Neural cell (in vitro differentiated cells): Measurements from ENCODE around the gene CSTF1. TPM values are rescaled to one million over a fixed set of nuclear protein-coding genes. Genes with fewer than 3 reads are reported as not detected.

Experiments used
- H2AFZ ChIP-seq: fragments of 200-600, 300-800 bp; sonication (generic), shearing (Covaris generic); 2 replicates; pipeline ENCODE4 v1.6.0; 2014; ENCODE audit warnings: low read depth, mild to moderate bottlenecking, antibody characterized with exemption, low read length, moderate library complexity
- H3F3A ChIP-seq: fragments of 200-600 bp; shearing (Covaris generic); 2 replicates; pipeline ENCODE4 v1.6.1; 2016; ENCODE audit warnings: mild to moderate bottlenecking, moderate library complexity, mixed read lengths, antibody characterized with exemption, low read length; ENCODE audit not compliant: insufficient read depth, poor library complexity, severe bottlenecking
- H3K27ac ChIP-seq: fragments of 200-600, 300-800 bp; sonication (generic), shearing (Covaris generic); 2 replicates; pipeline ENCODE4 v1.5.1; 2014; ENCODE audit warnings: mild to moderate bottlenecking, low read length, moderate library complexity
- H3K27me3 ChIP-seq: fragments of 300-800, 200-600 bp; sonication (generic), shearing (Covaris generic); 2 replicates; pipeline ENCODE4 v1.6.0; 2014; ENCODE audit warnings: mild to moderate bottlenecking, low read depth, low read length, moderate library complexity; ENCODE audit not compliant: insufficient read depth
- H3K36me3 ChIP-seq: fragments of 300-800, 200-600 bp; sonication (generic), shearing (Covaris generic); 2 replicates; pipeline ENCODE4 v1.5.1; 2014; ENCODE audit warnings: mild to moderate bottlenecking, antibody characterized with exemption, low read length, moderate library complexity; ENCODE audit not compliant: insufficient read depth
- H3K4me2 ChIP-seq: fragments of 300-800, 200-600 bp; sonication (generic), shearing (Covaris generic); 2 replicates; pipeline ENCODE4 v1.6.0; 2014; ENCODE audit warnings: mild to moderate bottlenecking, low read length
- H3K4me3 ChIP-seq: fragments of 300-800, 200-600 bp; sonication (generic), shearing (Covaris generic); 2 replicates; pipeline ENCODE4 v1.5.1; 2014; ENCODE audit warnings: mild to moderate bottlenecking, low read length, moderate library complexity
- H3K79me2 ChIP-seq: fragments of 200-600 bp; shearing (Covaris generic); replicated peaks from 2 replicates; pipeline ENCODE4 v1.6.0; 2014; ENCODE audit warnings: mild to moderate bottlenecking, low read length, moderate library complexity; ENCODE audit not compliant: insufficient read depth
- H3K9ac ChIP-seq: fragments of 300-800, 200-600 bp; sonication (generic), shearing (Covaris generic); 2 replicates; pipeline ENCODE4 v1.6.1; 2016; ENCODE audit warnings: mild to moderate bottlenecking, low read length, mixed read lengths
- H3K9me2 ChIP-seq: fragments of 200-600 bp; shearing (Covaris generic); 2 replicates; pipeline ENCODE4 v1.6.1; 2016; ENCODE audit warnings: mild to moderate bottlenecking, low read length, mixed read lengths; ENCODE audit not compliant: insufficient read depth
- H3K9me3 ChIP-seq: fragments of 200-600, 300-800 bp; sonication (generic), shearing (Covaris generic); 2 replicates; pipeline ENCODE4 v1.6.1; 2016; ENCODE audit warnings: mild to moderate bottlenecking, mixed run types, low read length, moderate library complexity, mixed read lengths
- H4K20me1 ChIP-seq: fragments of 200-600 bp; shearing (Covaris generic); 2 replicates; pipeline ENCODE4 v1.6.1; 2016; ENCODE audit warnings: mild to moderate bottlenecking, mixed run types; ENCODE audit not compliant: insufficient read depth
- EP300 ChIP-seq: fragments of 450-650 bp; conservative IDR thresholded peaks from 2 replicates; pipeline ENCODE4 v1.6.1; 2014; ENCODE audit warnings: antibody characterized with exemption, mild to moderate bottlenecking, moderate library complexity; ENCODE audit not compliant: poor library complexity, severe bottlenecking
- EZH2 ChIP-seq: fragments of 200-600, 300-800 bp; shearing (Covaris generic), sonication (generic); IDR thresholded peaks from 2 replicates; pipeline ENCODE4 v1.6.1; 2014; ENCODE audit warnings: antibody characterized with exemption, low read length, borderline replicate concordance, mild to moderate bottlenecking; ENCODE audit not compliant: insufficient read depth, poor library complexity, severe bottlenecking
- MXI1 ChIP-seq: fragments of 450-650 bp; conservative IDR thresholded peaks from 2 replicates; pipeline ENCODE4 v1.6.1; 2014; ENCODE audit warnings: antibody characterized with exemption, mild to moderate bottlenecking; ENCODE audit not compliant: poor library complexity, severe bottlenecking
- POLR2AphosphoS5 ChIP-seq: IDR thresholded peaks from 2 replicates; pipeline ENCODE4 v1.6.1; 2012
- RAD21 ChIP-seq: fragments of 450-650 bp; conservative IDR thresholded peaks from 2 replicates; pipeline ENCODE4 v1.6.1; 2014; ENCODE audit warnings: antibody characterized with exemption, mild to moderate bottlenecking, moderate library complexity
- REST ChIP-seq: IDR thresholded peaks from 2 replicates; pipeline ENCODE4 v1.6.1; 2012; ENCODE audit warnings: borderline replicate concordance
- SMC3 ChIP-seq: fragments of 450-650 bp; conservative IDR thresholded peaks from 2 replicates; pipeline ENCODE4 v1.6.1; 2014; ENCODE audit warnings: antibody characterized with exemption, mild to moderate bottlenecking, moderate library complexity; ENCODE audit not compliant: poor library complexity
- TAF1 ChIP-seq: IDR thresholded peaks from 2 replicates; pipeline ENCODE4 v1.6.1; 2012; ENCODE audit warnings: low read depth
- polyA plus RNA-seq: library from polyadenylated mRNA; depleted of rRNA; stranded (reverse); fragments of >200 nt; gene quantifications from 2 replicates; pipeline ENCODE4 v1.2.3, GENCODE V29; 2014
- TF ChIP-seq, protein P1 (sequence below): fragments of 450-650 bp; IDR thresholded peaks from 2 replicates; pipeline ENCODE4 v1.5.1; 2014; ENCODE audit warnings: antibody characterized with exemption, mild to moderate bottlenecking, moderate library complexity; ENCODE audit not compliant: poor library complexity, severe bottlenecking

CSTF1 gene
- polyA plus RNA-seq, 1 donor from 2014 or later: 24.0 TPM

DNA sequence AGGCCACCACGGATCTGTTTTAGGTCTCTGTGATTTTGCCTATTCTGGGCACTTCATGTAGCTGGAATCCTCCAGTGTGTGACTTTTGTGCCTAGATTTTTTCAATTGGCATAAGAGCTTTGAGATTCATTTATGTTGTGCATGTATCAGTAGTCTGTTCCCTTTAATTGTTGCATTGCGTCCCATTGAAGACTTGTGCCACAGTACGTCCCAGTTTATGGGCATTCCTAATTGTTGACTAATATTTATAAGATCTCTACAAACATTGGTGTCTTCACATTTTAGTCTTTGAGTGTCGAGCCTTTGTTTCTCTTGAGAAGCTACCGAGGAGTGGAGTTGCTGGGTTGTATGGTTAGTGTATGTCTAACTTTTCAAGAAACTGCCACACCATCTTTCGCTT, 34.4 kb upstream of the CSTF1 start:
- no peaks in the 10 kb centered on the region for H3K9me2 ChIP-seq
- H3K79me2 ChIP-seq: no peaks in the 10 kb centered on the region
- no peak overlapping the region for H3K4me2 ChIP-seq
- no peaks in the 10 kb centered on the region for H3K36me3 ChIP-seq
- no peaks in the 10 kb centered on the region for H3F3A ChIP-seq
- no peak overlapping the region for H3K9ac ChIP-seq
- H3K27ac ChIP-seq: no peak overlapping the region
- H3K27me3 ChIP-seq: no peaks in the 10 kb centered on the region
- no peak for TF ChIP-seq EZH2
- TF ChIP-seq SMC3: no peak
- TF ChIP-seq REST: no peak
- no peak for TF ChIP-seq TAF1
- no peak for TF ChIP-seq POLR2AphosphoS5
- no peaks in the 10 kb centered on the region for H3K9me3 ChIP-seq
- H4K20me1 ChIP-seq: no peaks in the 10 kb centered on the region
- peak overlapping the region; percentile 82 for H3K4me3 ChIP-seq
- H2AFZ ChIP-seq: no peak overlapping the region

GRCh38 chr20:56358600-56359211, 33.7 kb upstream of the CSTF1 start, which contains the start of gene FAM210B:
Gene FAM210B (plus strand): TSS chr20:56358974. CDS start chr20:56359006, 32 bp downstream.
- peak within 1 kb of the TSS; percentile 57 for H3K9ac ChIP-seq
- H2AFZ ChIP-seq: peak within 1 kb of the TSS; percentile 51
- H3K4me3 ChIP-seq: peak within 1 kb of the TSS; percentile 82
- H3K9me3 ChIP-seq: no peaks in the 10 kb centered on the region
- H3K4me2 ChIP-seq: peak within 1 kb of the TSS; percentile 59
- H3K79me2 ChIP-seq: no peaks in the 10 kb centered on the region
- no peaks in the 10 kb centered on the region for H3K9me2 ChIP-seq
- no peaks in the 10 kb centered on the region for H3K36me3 ChIP-seq
- no peaks in the 10 kb centered on the region for H3K27me3 ChIP-seq
- no peaks in the 10 kb centered on the region for H4K20me1 ChIP-seq
- H3K27ac ChIP-seq: no peak within 1 kb of the TSS
- TF ChIP-seq MXI1: no peak
- no peak for TF ChIP-seq REST
- TF ChIP-seq TAF1: no peak
- TF ChIP-seq EP300: no peak
- no peak for TF ChIP-seq POLR2AphosphoS5
- no peak for TF ChIP-seq RAD21
- TF ChIP-seq EZH2: no peak
- no peak for TF ChIP-seq SMC3
- TF ChIP-seq, protein P1, sequence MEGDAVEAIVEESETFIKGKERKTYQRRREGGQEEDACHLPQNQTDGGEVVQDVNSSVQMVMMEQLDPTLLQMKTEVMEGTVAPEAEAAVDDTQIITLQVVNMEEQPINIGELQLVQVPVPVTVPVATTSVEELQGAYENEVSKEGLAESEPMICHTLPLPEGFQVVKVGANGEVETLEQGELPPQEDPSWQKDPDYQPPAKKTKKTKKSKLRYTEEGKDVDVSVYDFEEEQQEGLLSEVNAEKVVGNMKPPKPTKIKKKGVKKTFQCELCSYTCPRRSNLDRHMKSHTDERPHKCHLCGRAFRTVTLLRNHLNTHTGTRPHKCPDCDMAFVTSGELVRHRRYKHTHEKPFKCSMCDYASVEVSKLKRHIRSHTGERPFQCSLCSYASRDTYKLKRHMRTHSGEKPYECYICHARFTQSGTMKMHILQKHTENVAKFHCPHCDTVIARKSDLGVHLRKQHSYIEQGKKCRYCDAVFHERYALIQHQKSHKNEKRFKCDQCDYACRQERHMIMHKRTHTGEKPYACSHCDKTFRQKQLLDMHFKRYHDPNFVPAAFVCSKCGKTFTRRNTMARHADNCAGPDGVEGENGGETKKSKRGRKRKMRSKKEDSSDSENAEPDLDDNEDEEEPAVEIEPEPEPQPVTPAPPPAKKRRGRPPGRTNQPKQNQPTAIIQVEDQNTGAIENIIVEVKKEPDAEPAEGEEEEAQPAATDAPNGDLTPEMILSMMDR: no peak
- no peaks in the 10 kb centered on the region for H3F3A ChIP-seq
